Common myeloid progenitor, CD34-positive (primary cell): ENCODE measurements around the gene MAN1A1.

Source experiments
- CTCF ChIA-PET: fragments of 350-600 bp; sonication (Branson Sonifier 250); formaldehyde crosslinking; loops from one replicate; lab custom pipeline; 2021; ENCODE audit warnings: antibody characterized with exemption; lab: Charles Lee
- POLR2A ChIA-PET: fragments of 350-600 bp; sonication (Branson Sonifier 250); formaldehyde crosslinking; loops from one replicate; lab custom pipeline; 2021; ENCODE audit warnings: antibody characterized with exemption; lab: Charles Lee
- DNase-seq, 3 donors: peaks; one replicate each; pipeline versions ENCODE4 v3.0.0 to v3.0.0-alpha.2; 2013
- H3K27ac ChIP-seq, 2 experiments: 1 replicate in 1 of 2; 2 replicates in 1 of 2; pipeline ENCODE4 v1.7.0; 2013; ENCODE audit warnings: inconsistent platforms in 2 of 2, low read length in 2 of 2, mild to moderate bottlenecking in 2 of 2, low read depth in 1 of 2, moderate library complexity in 1 of 2; ENCODE audit not compliant: severe bottlenecking in 2 of 2, insufficient read depth in 1 of 2, poor library complexity in 1 of 2
- H3K27me3 ChIP-seq, 5 experiments: replicated peaks in 2 of 5; 1 replicate in 3 of 5; 2 replicates in 2 of 5; pipeline versions ENCODE4 v1.6.1 to v1.7.0; 2013; ENCODE audit warnings: low read length in 4 of 5, mild to moderate bottlenecking in 2 of 5, moderate library complexity in 2 of 5, inconsistent platforms in 1 of 5; ENCODE audit not compliant: insufficient read depth in 5 of 5, control insufficient read depth in 4 of 5
- H3K36me3 ChIP-seq, 4 experiments: 1 replicate in 2 of 4; 2 replicates in 2 of 4; pipeline versions ENCODE4 v1.6.1 to v1.7.0; 2013; ENCODE audit warnings: low read length in 3 of 4, control low read depth in 1 of 4, mild to moderate bottlenecking in 1 of 4; ENCODE audit not compliant: control insufficient read depth in 4 of 4, insufficient read depth in 4 of 4
- H3K4me1 ChIP-seq, 4 experiments: 1 replicate in 3 of 4; 2 replicates in 1 of 4; pipeline versions ENCODE4 v1.6.1 to v1.7.1; 2013; ENCODE audit warnings: low read length in 3 of 4, mild to moderate bottlenecking in 3 of 4, control low read depth in 1 of 4, inconsistent platforms in 1 of 4, moderate library complexity in 1 of 4; ENCODE audit not compliant: control insufficient read depth in 4 of 4, insufficient read depth in 4 of 4; ENCODE audit errors: control extremely low read depth in 1 of 4
- H3K4me3 ChIP-seq, 7 experiments: 1 replicate in 4 of 7; 2 replicates in 3 of 7; pipeline versions ENCODE4 v1.5.1 to v1.7.0; 2013; ENCODE audit warnings: mild to moderate bottlenecking in 7 of 7, low read length in 6 of 7, moderate library complexity in 6 of 7, inconsistent platforms in 2 of 7, low read depth in 2 of 7, control low read depth in 1 of 7; ENCODE audit not compliant: insufficient read depth in 4 of 7, control insufficient read depth in 1 of 7; ENCODE audit errors: extremely low read depth in 1 of 7
- H3K9me3 ChIP-seq, 5 experiments: 1 replicate in 4 of 5; 2 replicates in 1 of 5; pipeline versions ENCODE4 v1.6.1 to v1.7.1; 2013; ENCODE audit warnings: low read length in 4 of 5, mild to moderate bottlenecking in 2 of 5, inconsistent platforms in 1 of 5, low read depth in 1 of 5, moderate library complexity in 1 of 5; ENCODE audit not compliant: control insufficient read depth in 4 of 5, insufficient read depth in 2 of 5; ENCODE audit errors: control extremely low read depth in 1 of 5
- WGBS: methylation state at CpG from one replicate; pipeline ENCODE4 v1.1.5; 2013; ENCODE audit not compliant: insufficient coverage; 5-methylcytosine and 5-hydroxymethylcytosine counted together

The MAN1A1 gene

DNA sequence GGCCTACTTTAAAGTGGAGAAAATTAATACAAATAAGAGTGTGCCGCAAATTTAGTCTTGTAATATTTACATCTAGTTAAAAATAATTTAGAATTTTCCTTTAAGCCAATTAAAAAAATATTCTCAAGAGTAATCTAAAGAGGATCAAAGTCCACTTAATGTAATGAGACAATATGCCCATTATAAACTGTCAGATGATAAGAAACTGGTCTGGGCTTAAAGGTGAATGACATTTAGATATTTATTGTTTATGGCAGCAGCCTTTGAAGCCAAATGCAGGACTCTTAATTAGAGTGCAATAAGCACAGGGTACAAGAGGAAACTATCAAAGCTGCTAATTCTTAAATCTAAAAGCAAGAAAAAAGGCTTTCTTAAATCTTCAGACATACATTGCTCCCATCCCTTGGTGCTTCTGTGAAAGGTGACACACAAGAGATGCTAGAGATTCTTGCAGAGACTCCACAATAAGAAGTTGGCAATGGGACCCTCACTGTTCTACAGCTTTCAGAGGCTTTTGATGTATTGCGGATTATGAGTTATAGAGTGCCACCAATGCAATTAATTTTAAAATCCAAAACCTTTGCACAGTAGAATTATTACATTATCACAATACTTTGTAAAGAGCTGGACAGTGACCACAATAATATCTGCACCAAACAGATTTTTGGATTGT lies 116.1 kb downstream of the MAN1A1 start:
- Histone ChIP-seq H3K27me3 (no peaks in the 10 kb centered on the region), H3K27ac (no peak overlapping the region), H3K4me3 (no peak overlapping the region), H3K36me3 (peaks cover 20 to 56% (median 38%) of the 10 kb centered on the region in 4 experiments), H3K4me1 (no peaks in the 10 kb centered on the region), H3K9me3 (peaks cover 3 to 21% (median 10%) of the 10 kb centered on the region in 5 experiments)
- POLR2A ChIA-PET: no interaction called here
- DNase-seq: no peak
- CTCF ChIA-PET: interaction anchor here (0.6 kb wide), 1 partner anchor 21 kb away, joined by 3 read pairs; no protein-coding TSS in a partner anchor
- WGBS: no CpG with 5 or more reads among the region's 2 CpGs

DNA sequence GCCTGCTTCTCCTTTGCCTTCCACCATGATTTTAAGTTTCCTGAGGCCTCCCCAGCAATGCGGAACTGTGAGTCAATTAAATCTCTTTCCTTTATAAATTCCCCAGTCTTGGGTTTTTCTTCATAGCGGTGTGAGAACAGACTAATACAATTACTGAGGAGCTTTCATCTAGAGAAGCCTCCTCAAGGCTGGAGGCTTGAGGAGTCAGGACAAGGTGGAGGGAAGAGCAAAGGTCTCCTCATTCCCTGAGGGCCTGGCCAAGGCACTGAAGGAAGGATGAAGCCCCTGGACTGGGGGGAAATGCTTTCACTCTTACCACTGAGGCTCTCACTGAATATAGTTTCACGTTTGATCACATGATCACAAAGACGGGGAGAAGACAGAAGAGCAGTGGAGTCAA lies 118.2 kb downstream of the MAN1A1 start:
- H3K4me1 ChIP-seq: no peaks in the 10 kb centered on the region
- peaks cover 12 to 54% (median 36%) of the 10 kb centered on the region in 4 experiments for H3K36me3 ChIP-seq
- no peak overlapping the region for H3K4me3 ChIP-seq
- ChIA-PET POLR2A (no interaction called here), CTCF (no interaction called here)
- no peaks in the 10 kb centered on the region for H3K27me3 ChIP-seq
- H3K27ac ChIP-seq: no peak overlapping the region
- 88% methylated on average over 1 of the region's 4 CpGs for WGBS
- DNase-seq: no peak
- peaks cover 0 to 11% (median 7%) of the 10 kb centered on the region in 5 experiments for H3K9me3 ChIP-seq

DNA sequence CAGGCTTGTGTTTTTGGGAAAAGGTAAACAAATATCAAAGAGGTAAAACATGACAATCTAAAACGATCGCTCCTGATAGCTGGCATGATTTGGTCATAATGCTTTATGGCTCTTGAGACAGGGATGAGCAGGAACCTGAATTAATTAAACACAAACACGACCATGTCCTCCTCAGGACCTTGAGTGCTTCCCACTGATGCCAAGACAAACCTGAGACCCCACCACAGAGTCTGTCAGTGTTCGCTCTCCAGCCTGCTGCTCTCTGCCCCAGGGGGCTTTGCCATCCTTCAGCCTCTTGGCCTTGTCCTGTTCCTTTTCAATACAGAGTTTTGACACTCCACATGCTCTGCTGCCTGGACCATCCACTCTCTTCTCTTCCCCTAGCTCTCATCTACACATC lies 119.4 kb downstream of the MAN1A1 start:
- Histone ChIP-seq H3K4me3 (no peak overlapping the region), H3K36me3 (peaks cover 5 to 44% (median 30%) of the 10 kb centered on the region in 4 experiments), H3K27me3 (no peaks in the 10 kb centered on the region), H3K4me1 (no peaks in the 10 kb centered on the region), H3K27ac (no peak overlapping the region), H3K9me3 (no peaks in the 10 kb centered on the region)
- no peak for DNase-seq
- WGBS: 100% methylated on average over 2 of the region's 4 CpGs
- POLR2A ChIA-PET: no interaction called here
- CTCF ChIA-PET: interaction anchor here (0.6 to 2.5 kb wide), 4 partner anchors 11 to 20 kb away, joined by 4 to 9 read pairs (median 6); no protein-coding TSS in a partner anchor

DNA sequence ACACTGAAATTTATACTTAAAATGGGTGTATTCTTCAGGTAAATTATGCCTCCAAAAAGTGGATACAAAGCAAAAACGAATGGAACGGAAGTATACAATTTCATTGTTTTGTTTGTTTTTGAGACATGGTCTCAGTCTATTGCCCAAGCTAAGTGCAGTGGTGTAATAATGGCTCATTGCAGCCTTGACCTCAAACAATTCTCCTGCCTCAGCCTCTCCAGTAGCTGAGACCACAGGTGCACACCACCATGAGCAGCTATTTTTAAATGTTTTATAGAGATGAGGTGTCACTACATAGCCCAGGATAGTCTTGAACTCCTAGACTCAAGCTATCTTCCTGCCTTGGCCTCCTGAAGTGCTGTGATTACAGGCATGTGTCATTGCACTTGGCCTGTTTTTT lies 122.2 kb downstream of the MAN1A1 start:
- POLR2A ChIA-PET: no interaction called here
- DNase-seq: no peak
- Histone ChIP-seq H3K27ac (no peak overlapping the region), H3K36me3 (peaks cover 2 to 36% (median 24%) of the 10 kb centered on the region in 4 experiments), H3K4me3 (no peak overlapping the region), H3K27me3 (no peaks in the 10 kb centered on the region), H3K4me1 (no peaks in the 10 kb centered on the region), H3K9me3 (no peaks in the 10 kb centered on the region)
- CTCF ChIA-PET: no interaction called here
- no CpG with 5 or more reads among the region's 2 CpGs for WGBS

DNA sequence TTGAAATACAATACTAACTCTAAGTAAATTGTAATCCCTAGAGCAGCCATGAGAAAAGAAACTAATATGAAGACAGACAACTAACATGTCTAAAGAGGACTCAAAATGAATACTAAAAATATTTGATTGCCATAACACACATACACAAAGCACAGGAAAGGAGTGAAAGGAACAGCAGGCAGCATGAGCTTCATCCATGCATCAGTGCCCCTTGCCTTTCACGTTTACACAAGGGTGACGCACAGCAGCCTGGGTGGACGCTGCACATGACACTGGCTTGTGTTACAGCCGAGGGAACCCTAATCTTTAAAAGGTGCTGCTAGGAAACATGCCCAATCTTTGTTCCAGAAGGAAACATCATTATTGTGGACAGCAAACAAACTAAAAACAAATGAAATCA lies 123.5 kb downstream of the MAN1A1 start:
- H3K36me3 ChIP-seq: peaks cover 2 to 28% (median 17%) of the 10 kb centered on the region in 4 experiments
- ChIA-PET POLR2A (interaction anchor here (0.7 kb wide), 1 partner anchor 116 kb away, joined by 3 read pairs; no protein-coding TSS in a partner anchor), CTCF (no interaction called here)
- no peaks in the 10 kb centered on the region for H3K27me3 ChIP-seq
- H3K9me3 ChIP-seq: no peaks in the 10 kb centered on the region
- 92% methylated on average over 2 of the region's 4 CpGs for WGBS
- no peak overlapping the region for H3K27ac ChIP-seq
- no peak overlapping the region for H3K4me3 ChIP-seq
- DNase-seq: no peak
- no peaks in the 10 kb centered on the region for H3K4me1 ChIP-seq

DNA sequence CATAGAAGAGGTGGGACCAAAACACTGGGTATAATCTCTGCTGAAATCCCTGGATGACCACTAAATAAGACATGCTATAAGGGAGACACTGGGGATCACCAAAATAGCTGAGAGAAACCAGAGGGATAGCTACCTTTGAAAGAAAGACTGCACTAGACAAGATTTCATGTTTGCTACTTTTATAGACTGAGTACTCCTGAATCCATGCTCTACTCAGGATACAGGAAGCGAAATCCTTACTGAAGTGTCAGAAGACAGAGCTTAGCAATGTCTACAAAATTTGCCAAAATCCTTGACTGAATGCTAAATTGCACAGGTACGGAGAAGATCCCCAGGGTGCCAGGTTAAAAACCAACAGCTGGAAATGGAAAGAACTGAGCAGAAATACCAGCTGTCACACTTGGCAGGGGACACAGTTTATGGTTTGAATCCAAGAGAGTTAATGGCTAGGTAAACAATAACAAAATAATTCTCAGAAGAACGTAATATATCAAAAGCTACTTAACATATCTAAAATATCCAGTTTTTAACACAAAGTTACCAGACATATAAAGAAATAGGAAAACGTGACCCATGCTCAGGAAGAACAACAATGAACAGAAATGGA lies 125.4 kb downstream of the MAN1A1 start:
- 96% methylated on average over 2 of the region's 4 CpGs for WGBS
- Histone ChIP-seq H3K4me1 (no peaks in the 10 kb centered on the region), H3K9me3 (no peaks in the 10 kb centered on the region), H3K27me3 (no peaks in the 10 kb centered on the region), H3K27ac (no peak overlapping the region), H3K36me3 (peaks cover 0 to 15% (median 9%) of the 10 kb centered on the region in 4 experiments), H3K4me3 (no peak overlapping the region)
- no peak for DNase-seq
- POLR2A ChIA-PET: no interaction called here
- CTCF ChIA-PET: no interaction called here

DNA sequence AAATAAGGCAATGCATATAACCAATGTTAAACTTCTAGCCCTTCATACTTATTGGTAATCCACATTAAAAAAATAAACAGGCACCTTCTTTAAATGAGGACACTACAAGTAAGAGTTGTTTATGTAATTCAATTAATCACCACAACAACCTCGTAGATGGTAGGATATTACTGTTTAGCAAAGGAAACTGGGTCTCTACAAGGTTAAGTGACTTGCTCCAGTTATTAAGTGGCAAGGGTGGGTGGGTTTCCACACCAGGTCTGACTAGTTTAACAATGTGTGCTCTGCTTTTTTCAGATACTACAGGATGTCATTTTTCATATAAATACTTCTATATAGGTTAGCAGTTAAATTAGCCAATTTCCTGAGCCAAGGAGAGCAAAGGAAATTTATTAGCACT lies 129.1 kb downstream of the MAN1A1 start:
- Histone ChIP-seq H3K4me3 (no peak overlapping the region), H3K27ac (no peak overlapping the region), H3K36me3 (peaks cover 0 to 19% (median 4%) of the 10 kb centered on the region in 4 experiments), H3K9me3 (no peaks in the 10 kb centered on the region), H3K4me1 (no peaks in the 10 kb centered on the region), H3K27me3 (no peaks in the 10 kb centered on the region)
- CTCF ChIA-PET: no interaction called here
- WGBS: no CpG with 5 or more reads among the region's 1 CpG
- no peak for DNase-seq
- POLR2A ChIA-PET: no interaction called here
